ENCODE data around the gene PTTG1.

Gene PTTG1

DNA sequence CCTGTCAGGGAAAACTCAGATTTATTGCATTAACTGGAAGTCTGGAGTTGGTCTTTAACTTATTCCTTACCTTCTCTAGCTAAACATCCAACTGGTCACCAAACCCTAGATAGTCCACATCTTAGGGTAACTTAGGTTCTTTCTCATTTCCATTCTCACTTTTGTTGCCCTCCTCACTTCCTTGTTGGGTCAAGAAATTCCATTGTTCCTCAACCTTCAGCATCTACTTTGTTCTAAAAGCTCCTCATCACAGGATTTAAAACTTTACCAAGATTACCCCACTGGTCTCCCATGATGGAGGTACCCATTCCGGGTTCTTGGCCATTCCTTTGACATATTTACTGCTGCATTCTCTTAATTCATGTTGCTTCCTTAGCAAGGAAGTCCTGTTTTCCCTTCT is 32.1 kb downstream of the PTTG1 start:
- no peak for DNase-seq (ENCODE audit: low read depth in 2 of 2)

DNA sequence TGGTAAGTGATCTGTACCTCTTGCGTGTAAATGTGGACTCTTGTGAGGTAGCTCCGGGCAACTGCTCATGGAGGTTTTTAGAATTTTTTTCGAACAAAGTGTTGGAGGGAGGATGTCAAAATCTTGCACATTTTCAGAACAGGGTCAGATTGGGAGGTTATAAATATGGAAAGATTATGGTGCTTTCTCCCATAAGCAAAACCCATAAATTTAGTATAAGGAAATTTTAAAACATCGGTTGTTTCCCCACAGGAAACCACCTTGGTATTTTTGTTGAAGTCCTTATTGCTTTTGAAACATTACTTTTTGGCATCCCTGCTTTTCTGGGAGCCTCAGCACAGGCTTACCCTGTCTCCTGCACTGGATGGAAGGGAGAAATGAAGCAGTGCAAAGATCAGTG is 33.9 kb downstream of the PTTG1 start:
- DNase-seq (ENCODE audit: low read depth in 2 of 2), result no peak

DNA sequence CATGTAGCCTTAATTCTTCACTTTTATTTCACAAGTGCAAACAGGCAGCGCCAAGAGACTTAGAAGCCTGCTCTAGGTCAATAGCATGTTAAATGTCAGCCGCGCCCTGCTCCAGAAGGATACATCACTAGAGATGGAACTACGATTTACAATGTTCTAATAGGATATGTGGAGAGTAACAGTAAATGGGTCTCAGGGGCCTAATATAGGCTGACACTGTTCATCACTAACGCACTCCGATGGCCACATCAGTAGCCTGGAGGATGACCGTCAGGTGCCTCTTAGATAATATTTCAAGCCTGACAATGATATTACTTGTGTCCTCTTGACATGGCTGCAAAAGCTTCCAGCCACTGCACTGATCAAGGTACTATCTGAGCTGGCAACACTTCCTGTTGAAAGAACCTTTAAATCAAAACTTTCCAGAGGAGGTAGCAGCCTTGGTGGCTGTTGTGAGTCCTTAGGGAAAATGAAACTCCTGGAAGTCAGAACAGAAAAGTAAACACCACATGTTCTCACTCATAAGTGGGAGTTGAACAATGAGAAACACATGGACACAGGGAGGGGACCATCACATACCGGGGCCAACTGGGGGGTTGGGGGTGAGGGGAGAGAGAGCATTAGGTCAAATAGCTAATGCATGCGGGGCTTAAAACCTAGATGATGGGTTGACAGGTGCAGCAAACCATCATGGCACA is 35.0 kb downstream of the PTTG1 start:
- DNase-seq (ENCODE audit: low read depth in 2 of 2), result no peak

DNA sequence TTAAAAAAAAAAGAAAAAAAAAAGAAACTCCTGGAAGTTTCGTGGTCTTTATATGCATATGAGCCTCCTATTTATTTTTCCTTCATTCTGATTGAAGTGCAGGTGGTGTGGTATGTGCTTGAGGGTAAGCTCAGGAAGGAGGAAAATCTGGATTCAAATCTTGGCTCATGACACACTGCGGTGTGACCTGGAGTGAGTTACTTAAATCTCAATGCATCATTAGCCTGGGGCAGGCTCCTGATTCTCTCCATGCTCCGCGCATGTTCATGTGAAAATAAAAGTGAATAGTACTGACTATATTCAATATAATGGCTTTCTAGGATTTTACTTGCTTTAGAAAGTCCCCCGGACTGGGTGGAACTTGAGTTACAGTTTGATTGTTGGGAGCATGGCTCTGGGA is 35.6 kb downstream of the PTTG1 start:
- DNase-seq (ENCODE audit: low read depth in 2 of 2), result no peak

DNA sequence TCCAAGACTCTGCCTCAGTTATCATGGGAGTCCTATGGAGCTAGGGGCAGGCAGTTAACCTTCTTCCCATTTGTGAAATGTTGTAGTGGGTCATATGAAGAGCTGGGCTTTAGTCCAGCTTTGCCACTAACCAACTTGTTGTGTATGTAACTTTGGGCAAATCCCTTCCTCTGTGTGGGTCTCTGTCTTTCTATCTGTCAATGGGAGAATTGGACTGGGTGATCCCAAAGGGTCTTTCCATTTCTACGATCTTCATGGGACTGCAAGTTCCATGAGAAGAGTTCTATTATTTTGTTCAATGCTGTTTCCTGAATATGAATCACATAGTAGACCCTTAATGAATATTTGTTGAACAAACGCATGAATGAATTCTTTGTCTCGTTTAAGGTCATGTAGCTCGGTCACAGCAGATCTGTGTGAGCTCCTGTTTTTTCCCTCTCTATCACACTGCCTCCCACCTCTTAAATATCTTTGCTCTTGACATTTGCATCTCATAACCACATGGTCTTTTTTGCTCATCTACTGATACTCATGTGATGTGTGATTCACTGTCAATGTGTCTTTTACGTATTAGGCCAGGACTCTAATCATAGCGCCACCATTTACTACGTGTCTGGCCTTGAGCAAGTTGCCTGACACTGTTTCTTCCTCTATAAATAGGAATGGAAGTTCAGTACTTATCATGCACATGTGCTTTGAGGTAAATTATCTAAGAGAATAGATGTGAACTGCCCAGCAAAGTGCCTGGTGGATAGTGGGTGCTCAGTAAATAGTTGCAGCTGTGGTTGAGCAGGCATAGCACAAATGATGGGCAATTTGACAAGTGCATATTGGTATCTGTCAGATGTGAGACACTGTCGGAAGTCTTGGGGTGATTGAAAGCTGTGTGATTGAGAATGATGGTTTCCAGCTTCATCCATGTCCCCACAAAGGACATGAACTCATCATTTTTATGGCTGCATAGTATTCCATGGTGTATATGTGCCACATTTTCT is 37.4 kb downstream of the PTTG1 start:
- DNase-seq (ENCODE audit: low read depth in 2 of 2), result no peak

DNA sequence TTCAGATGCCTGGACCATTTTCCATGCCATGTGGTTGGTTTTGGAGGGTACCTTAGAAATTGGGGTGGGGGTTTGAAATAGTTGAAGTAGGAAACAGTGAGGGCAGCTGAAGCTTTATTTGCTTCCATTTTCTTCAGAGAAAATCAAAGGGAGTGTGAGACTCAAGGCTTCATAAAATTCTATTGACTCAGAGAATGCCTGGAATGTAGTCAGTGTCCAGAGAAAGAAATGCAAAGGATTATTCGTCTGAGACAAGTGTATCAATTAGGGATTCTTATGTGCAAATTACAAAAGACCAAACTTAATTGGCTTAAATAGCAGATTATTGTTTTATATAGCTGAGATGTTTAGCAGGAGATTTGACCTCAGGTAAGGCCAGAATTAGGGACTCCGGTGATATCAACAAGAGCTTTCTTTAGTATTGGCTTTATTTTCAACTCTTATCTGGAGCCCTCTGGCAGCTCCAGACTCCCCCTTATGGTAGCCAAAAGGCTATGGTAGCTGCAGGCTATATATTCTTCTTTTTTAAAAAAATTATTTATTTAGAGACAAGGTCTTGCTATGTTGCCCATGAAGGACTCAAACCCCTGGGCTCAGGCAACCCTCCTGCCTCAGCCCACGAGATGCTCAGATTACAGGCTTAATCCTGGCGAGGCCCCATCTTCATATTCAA is 38.9 kb downstream of the PTTG1 start:
- DNase-seq (ENCODE audit: low read depth in 2 of 2), result no peak

DNA sequence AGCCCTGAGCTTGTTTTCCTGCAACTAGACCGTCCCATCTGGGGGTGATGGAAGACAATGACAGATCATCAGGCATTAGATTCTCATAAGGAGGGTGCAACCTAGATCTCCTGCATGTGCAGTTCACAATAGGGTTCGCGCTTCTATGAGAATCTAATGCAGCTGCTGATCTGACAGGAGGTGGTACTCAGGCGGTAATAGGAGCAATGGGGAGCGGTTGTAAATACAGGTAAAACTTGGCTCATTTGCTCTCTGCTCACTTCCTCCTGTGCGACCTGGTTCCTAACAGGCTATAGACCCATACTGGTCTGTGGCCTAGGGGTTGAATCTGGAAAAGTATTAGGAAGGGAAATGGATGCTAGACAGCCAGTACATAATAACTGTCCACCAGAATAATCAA is 39.7 kb downstream of the PTTG1 start:
- DNase-seq (ENCODE audit: low read depth in 2 of 2), result no peak

DNA sequence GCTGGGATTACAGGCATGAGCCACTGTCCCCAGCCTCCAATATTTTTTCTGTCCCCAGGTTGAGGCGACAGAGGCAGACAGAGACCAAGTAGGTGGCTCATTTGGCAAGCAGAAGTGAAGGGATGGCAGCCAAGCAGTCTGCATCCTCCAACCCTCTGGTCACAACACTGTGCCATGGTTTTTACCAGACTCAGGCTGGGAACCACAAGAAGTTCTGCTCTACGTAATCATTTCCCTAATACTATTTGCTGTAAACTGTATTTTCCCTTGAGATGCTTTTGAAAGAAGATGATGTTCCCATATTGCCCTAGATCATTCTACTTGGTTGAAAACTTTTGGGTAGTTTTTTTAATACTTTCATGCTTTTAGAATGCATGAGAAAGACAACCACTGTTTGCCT is 40.5 kb downstream of the PTTG1 start:
- no peak for DNase-seq (ENCODE audit: low read depth in 2 of 2)

DNA sequence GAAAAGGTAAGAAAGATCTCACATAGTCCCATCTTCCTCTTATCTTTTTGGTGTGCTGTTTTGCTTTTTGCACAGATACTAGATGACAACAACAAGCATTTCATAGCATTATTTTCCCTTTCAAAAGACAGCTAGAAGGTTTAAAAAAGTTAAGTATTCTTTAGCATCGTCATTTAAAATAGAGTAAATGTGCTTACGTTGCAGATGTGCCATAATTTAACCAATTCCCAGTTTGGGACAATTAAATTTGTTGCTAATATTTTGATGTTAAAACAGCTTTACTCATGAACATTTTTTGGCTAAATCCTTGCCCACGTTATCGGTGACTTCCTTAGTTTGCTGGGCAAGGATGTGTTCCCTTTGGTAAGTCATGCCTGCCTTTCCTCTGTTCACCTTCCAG is 41.6 kb downstream of the PTTG1 start:
- DNase-seq (ENCODE audit: low read depth in 2 of 2), result no peak

DNA sequence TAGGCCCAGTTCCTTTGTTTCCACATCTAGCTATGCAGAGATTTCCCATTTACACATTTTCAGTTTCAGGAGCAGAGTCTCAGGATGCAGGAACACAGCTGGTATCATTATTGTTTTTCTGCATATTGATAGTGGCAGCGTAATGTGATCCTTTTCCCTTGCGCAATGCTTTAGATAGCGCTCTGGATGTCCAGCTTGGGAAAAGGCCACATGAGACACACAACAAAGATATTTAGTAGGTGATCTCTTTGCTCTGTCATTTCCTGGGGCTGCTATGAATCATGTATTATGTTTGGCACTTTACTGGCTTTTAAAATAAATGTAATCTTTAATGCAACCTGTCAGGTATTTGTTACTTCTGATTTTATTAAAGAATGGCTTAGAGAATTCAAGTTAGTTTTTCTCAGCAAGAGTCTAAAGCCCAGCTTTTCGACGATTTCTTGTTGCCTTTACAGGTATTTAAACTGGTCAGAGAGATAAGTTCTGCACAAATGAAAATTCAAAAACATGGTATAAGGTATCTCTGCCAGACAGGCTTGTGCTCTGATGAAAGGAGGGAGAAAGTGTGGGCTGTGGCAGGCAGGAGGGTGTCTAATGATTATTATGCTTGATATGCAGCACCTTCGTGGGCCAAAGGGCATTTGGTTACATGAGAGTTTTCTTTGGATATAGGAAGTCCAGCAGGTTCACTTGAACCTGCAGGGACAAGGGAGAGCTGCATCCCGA is 42.2 kb downstream of the PTTG1 start:
- DNase-seq (ENCODE audit: low read depth in 2 of 2), result no peak

DNA sequence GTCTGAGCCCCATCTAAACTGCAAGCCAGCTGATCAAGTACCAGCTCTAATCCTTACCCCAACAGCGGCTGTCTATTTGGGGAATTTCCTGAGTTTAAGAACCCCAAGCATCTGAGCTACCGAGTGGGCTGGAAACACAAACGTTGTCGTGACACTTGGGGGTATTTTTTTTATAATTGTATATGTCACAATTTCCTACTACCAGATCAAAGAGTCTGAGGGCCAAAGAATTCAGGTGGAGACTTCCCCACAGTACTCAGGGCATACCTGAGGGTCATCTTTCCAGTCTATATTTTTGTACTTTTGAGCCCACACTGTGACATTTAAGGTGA is 42.8 kb downstream of the PTTG1 start:
- DNase-seq (ENCODE audit: low read depth in 2 of 2), result no peak

DNA sequence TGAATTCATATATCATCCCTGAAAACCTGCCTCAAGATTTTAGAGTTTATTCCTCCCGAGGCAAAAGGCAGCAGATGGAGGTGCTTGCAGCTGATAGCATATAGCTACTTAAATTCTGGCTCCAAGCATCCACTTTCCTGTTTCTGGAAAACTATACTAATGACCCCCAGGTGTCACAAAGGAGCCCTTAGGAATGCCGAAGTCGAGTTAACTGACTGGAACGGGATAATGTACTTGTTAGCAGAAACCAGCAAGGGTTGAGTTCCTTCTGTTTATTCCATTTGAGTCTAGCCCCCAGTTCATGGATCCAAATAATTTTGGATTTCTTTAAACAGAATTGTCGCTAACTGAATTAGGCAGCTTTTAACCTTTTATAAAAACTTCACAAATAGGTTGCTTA is 44.5 kb downstream of the PTTG1 start:
- no peak for DNase-seq (ENCODE audit: low read depth in 2 of 2)

DNA sequence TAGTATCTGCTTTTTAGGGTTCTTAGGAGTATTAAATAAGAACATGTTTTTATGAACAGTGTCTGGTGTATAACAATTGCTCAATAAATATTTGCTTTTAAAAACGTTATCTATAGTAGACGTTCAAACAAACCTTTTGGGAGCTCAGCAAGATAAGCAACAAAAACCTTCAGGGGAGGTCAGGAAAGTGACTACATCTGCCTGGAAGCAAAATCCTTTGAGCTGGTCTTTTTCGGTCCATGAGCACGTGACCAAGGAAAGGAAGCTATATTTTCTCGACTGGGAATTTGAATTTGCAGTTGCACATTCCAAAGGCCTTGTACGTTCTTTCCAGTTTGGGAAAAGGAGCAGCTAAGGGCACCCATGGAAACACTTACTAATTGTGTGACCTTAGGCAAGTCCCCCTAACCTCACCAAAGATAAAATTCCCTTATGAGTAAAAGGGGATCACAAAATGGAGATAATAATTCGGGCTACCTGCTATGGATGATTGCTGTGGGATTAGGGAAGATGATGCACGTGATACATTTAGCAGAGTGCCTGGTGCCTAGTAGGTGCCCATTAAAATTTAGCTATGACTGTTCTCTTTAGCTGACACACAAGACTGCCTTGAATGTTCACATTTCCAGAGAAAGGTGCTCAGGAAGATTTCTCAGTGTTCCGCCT is 45.4 kb downstream of the PTTG1 start:
- no peak for DNase-seq (ENCODE audit: low read depth in 2 of 2)

DNA sequence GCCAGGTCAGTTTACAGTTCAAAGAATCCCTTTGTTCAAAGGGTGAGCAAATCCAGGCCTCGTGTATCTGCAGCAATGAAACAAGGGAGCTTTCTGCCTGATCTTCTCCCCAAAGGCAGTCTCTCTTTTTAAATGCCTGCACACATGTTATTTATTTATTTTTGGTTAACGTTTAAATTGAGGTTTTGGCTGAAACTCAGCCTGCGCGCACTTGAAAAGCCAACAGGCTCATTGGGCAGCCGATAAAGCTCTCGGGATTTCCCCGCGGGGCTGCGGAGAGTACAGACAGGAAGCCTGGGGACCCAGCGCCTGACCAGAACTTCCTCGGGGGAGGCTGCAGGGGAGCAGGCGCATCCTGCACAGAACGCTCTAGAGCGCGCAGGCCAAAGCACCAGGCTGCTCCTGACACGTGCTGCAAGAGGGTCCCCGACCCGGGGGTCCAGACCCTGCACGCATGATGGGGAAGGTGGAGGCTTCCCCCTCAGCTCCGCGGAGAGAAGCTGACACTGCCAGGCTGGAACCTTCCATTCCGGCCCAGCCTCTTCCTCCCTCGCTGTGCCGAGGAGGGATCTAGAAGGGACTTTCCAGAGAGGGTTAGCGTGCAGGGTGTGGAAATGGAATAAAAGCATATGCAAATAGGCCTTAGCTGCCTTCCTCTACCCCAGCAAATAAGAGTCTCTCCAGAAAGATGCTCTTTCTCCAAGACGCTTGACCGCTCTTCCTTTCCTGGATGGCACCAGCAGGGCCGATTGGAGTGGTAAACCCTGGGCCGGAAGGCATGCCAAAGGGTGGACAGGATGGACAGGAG is 46.1 kb downstream of the PTTG1 start:
- DNase-seq (ENCODE audit: low read depth in 2 of 2), result peak; percentile 62 to 81

DNA sequence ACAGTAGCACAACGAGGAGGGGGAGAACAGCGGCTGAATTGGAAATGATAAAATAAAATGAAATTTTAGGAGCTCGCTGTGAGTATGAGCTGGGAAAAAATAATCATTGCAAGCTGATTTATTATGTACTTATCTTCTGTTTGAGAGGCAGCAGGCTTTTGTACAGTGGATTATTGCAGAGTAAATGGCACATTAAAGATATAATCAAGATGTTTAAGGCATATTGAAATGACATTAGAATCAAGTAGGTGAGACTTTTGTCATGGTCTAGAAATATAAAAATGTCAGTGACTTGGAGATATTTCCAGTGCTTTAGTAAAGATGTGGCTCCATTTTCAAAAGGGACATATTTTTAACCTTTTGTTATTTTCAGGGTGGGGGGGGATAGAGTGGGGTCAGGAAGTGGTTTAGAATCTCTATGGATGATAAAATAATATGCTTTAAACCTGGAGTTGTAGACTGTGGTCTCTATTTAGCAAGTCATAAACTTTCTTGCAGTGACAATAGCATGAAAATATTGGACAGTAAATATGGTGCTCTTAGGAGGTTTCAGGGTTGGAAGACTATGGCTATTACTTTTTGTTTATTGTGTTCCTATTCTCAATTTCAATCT is 46.8 kb downstream of the PTTG1 start:
- DNase-seq (ENCODE audit: low read depth in 2 of 2), result no peak

DNA sequence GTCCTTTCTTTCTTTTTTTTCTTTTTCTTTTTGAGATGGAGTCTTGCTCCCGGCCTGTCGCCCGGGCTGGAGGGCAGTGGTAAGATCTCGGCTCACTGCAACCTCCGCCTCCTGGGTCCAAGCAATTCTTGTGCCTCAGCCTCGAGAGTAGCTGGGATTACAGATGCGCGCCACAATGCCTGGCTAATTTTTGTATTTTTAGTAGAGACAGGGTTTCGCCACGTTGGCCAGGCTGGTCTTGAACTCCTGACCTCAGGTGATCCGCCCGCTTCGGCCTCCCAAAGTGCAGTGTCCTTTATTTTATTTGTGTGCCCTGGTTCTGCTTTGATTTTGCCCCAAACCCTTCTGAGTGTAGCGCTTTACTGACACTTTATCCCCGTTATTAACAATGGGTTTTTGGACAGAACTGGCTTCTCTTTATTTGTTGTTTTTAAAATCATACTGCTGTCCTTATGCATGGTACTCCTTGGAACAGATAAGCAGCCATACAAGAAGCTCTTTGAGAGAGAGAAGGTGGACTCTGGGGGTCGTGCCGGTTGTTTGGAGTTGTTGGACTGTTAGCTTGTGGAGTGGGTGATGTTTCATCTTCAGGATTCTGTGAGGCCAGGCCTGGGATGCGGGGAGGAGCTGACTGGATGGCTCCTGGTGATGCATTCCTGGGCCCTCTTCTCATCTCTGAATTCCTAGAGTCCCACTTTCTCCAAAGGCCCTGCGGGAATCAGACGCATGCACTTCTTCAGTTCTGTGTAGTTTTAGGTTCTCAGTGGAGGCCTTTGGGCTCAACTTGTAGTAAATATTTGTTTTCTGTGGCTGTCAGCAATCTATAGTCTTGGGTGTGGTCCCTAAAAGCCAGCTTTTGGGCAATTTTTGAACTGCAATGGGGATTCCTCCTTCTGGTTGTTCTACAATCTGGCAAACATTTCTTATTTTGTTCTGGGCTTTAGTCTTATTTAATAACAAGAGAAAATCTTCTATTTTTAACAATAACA is 47.8 kb downstream of the PTTG1 start:
- DNase-seq (ENCODE audit: low read depth in 2 of 2), result no peak

DNA sequence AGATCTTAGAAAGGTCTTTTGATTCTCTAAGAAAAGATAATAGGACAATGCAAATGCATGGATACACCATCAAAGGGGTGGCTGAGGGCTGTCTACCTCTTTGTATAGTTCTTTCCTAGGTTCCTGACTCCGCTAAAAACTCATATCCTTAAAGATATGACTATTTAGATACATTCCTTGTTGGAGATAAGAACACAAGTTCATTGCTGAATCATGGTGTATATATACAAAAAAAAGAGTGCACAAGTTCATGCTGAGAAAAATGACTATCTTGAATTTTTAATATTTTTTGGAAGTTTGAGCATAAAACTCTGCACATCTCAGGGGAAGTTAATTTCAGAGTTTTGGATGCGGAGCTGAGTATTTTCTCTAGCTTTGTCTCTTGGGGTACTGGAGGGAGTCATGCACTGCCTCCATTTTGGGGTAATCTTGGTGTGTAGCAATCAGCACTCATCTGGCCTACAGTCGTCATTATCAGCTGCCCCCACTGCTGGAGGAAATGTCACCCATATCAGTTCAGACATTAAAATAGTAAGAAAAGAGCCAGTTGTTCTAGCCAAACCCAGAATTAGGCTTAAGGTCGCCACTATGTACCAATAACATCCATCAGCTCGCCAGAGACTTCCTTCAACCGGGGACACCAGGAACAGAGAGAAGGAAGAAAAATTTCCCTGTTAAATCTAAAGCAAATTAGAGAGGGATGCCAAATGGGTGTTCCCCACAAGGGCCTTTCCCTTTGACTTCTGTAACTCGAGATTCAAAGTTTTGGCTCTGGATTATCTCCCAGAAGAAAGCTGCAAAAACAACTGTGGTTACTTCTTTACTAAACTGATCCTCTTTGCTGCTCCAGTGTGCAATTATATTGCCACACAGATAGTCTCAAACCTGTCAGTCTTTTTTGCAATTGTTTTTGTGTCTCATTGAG is 49.0 kb downstream of the PTTG1 start:
- no peak for DNase-seq (ENCODE audit: low read depth in 2 of 2)

DNA sequence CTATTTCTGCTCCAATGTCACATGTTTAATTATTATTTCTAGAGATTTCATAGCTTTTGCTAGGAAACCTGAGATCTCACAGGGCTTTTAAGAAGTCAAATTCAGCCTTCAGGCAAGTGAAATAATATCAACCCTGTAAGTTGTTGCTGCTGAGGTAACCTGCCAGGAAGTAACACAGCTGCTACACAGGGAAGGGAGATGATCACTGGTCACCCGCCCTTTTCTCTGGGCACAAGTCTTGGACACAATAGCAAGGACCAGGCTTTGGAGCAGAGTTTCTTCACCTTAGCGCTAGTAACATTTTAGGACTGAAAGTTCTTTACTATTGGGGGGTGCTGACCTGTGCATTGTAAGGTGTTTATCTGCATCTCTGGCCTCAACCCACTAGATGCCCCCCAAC is 50.1 kb downstream of the PTTG1 start:
- DNase-seq (ENCODE audit: low read depth in 2 of 2), result no peak

Measured in stimulated activated CD4-positive, alpha-beta T cell treated with anti-CD3 and anti-CD28 coated beads, Interleukin-4, amount 100 ng/mL, for 48 hours (primary cell).